Calu3 (cell line): Measurements from ENCODE around the gene MXRA7. TPM values are rescaled to one million over a fixed set of nuclear protein-coding genes. Genes with fewer than 3 reads are reported as not detected.
"Not testable (repeated sequence)": the region's sequence is repeated elsewhere in the genome, so short reads cannot be mapped to it uniquely, and the experiment has no call there.

Experiments used
- BruUV-seq: library from RNA; stranded (reverse); fragments of 400-500 nt; replicated peaks from 2 replicates; lab custom pipeline; 2021; lab: Mats Ljungman, UMichigan
- CTCF ChIA-PET: fragments of 300-600 bp; sonication (Branson Sonifier 250); formaldehyde crosslinking; loops from one replicate; lab custom pipeline; 2022; ENCODE audit warnings: antibody characterized with exemption; lab: Charles Lee
- DNase-seq: peaks from one replicate; pipeline ENCODE4 v3.0.0; 2022
- H3K27ac Mint-ChIP-seq: one replicate; pipeline ENCODE4 v1.8.0; 2022; ENCODE audit warnings: mixed read lengths; ENCODE audit not compliant: unreplicated experiment
- H3K27me3 Mint-ChIP-seq: one replicate; pipeline ENCODE4 v1.8.0; 2022; ENCODE audit warnings: mixed read lengths; ENCODE audit not compliant: unreplicated experiment
- H3K36me3 Mint-ChIP-seq: one replicate; pipeline ENCODE4 v1.8.0; 2022; ENCODE audit warnings: mild to moderate bottlenecking, moderate library complexity, mixed read lengths; ENCODE audit not compliant: insufficient read depth, unreplicated experiment
- H3K4me1 Mint-ChIP-seq: one replicate; pipeline ENCODE4 v1.8.0; 2022; ENCODE audit warnings: mild to moderate bottlenecking, low read depth, mixed read lengths; ENCODE audit not compliant: unreplicated experiment
- H3K4me3 Mint-ChIP-seq: one replicate; pipeline ENCODE4 v1.8.0; 2022; ENCODE audit warnings: mild to moderate bottlenecking, low read depth, moderate library complexity, mixed read lengths; ENCODE audit not compliant: unreplicated experiment
- H3K9me3 Mint-ChIP-seq: one replicate; pipeline ENCODE4 v1.8.0; 2022; ENCODE audit warnings: low read depth, mixed read lengths; ENCODE audit not compliant: unreplicated experiment
- CTCF ChIP-seq: fragments of 200-600 bp; IDR thresholded peaks from one replicate; pipeline ENCODE4 v1.8.0; 2022; ENCODE audit warnings: antibody characterized with exemption; ENCODE audit not compliant: unreplicated experiment
- intact Hi-C: fragments of 100-400 bp; cut with micrococcal nuclease; formaldehyde crosslinking; loops from one replicate; pipeline ENCODE4 v1.10.0; 2022; ENCODE audit not compliant: unreplicated experiment
- total RNA-seq: library from RNA; stranded (reverse); gene quantifications from 2 replicates; pipeline ENCODE4 v1.2.3, GENCODE V29; 2022

MXRA7 gene
- total RNA-seq, 1 experiment from 2014 or later, result 9.9 TPM

DNA sequence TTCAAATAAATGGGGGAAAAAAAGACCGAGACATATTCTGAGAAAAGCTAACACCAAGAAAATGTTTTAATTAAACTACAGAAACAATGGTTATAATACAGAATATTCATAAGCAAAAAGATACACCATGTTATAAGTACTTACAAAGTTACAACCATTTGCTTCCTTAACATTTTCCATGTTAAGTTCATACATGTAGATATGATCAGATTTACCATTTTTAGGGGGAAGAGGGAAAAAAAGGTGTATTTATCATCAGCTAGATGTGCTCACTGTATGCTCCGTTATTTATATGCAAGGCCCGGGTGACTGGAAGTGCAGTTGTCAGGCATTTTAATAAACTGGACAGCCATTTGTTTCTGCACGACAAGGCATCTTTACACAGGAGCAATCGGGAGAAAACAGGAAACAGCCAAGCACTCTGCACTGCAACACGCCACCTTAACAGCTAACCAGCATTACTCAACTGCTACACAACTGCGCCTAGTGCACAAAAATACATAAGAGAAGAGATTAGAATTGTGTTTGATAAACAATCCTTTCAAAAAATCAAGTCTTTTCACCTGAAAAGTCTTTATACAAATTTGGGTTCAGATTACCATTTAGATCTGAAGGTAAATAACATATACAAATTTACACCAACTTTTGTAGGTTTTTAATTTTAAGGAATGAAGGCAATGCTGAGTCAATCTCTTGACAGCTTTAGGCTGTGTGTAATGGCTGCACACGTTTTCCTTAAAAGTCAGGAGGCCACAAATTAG, 23.5 kb upstream of the MXRA7 start:
- BruUV-seq, result no TSS peak
- TF ChIP-seq CTCF, result no peak
- Mint-ChIP-seq H3K36me3 (peaks cover 93% of the 10 kb centered on the region), H3K27ac (peak overlapping the region; percentile 97), H3K4me1 (peaks cover 24% of the 10 kb centered on the region), H3K9me3 (no peaks in the 10 kb centered on the region), H3K4me3 (peak overlapping the region; percentile 93), H3K27me3 (no peaks in the 10 kb centered on the region)
- intact Hi-C loops, result no loop called here
- CTCF ChIA-PET, result no interaction called here
- DNase-seq, result no peak

DNA sequence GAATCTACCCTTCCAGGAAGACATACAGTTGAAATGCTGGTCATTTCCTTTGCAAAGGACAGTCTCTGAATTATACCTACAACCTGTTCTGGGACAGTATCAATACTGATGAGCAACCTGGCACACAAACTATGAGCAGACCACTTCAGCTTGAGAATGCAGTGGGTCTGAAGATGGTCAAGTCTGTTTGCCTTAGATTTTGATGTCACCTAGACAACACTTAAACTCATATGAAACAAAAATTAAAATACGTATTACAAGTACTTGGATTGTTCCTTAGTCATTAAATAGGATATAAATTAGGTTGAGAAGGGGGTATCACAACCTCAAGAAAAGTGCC, 22.8 kb upstream of the MXRA7 start:
- CTCF ChIA-PET, result no interaction called here
- Mint-ChIP-seq H3K27ac (peak overlapping the region; percentile 97), H3K4me3 (peak overlapping the region; percentile 93), H3K36me3 (peaks cover 96% of the 10 kb centered on the region), H3K4me1 (peaks cover 24% of the 10 kb centered on the region), H3K27me3 (no peaks in the 10 kb centered on the region), H3K9me3 (no peaks in the 10 kb centered on the region)
- no peak for TF ChIP-seq CTCF
- no TSS peak for BruUV-seq
- intact Hi-C loops, result no loop called here
- DNase-seq, result no peak

DNA sequence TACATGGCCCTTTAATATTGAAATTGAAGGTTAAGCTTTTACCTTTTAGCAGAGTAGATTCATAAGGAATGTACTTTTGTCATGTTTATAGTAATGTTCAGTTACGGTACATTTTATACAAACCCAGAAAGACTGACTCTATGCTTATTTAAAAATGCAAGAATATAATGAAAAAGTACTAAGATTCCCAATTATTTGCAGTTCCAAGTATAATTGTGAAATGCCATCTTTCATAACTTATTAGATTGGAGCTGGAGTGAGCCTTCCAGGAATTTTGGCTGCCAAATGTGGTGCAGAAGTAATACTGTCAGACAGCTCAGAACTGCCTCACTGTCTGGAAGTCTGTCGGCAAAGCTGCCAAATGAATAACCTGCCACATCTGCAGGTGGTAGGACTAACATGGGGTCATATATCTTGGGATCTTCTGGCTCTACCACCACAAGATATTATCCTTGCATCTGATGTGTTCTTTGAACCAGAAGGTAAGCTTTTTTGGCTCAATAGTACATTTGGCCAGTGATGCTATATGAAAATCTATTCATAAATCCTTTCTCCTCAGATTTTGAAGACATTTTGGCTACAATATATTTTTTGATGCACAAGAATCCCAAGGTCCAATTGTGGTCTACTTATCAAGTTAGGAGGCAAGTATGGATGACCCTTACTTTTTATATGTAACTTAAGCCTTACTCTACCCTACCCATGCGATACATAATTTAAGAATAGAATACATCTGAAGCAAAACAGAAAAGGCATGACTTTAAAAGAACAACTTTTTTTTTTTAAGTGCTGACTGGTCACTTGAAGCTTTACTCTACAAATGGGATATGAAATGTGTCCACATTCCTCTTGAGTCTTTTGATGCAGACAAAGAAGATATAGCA, 22.2 kb upstream of the MXRA7 start:
- no peaks in the 10 kb centered on the region for H3K9me3 Mint-ChIP-seq
- H3K27me3 Mint-ChIP-seq, result no peaks in the 10 kb centered on the region
- no TSS peak for BruUV-seq
- peak overlapping the region; percentile 97 for H3K27ac Mint-ChIP-seq
- CTCF ChIA-PET, result no interaction called here
- TF ChIP-seq CTCF, result no peak
- intact Hi-C loops, result no loop called here
- peak overlapping the region; percentile 93 for H3K4me3 Mint-ChIP-seq
- no peak for DNase-seq
- H3K36me3 Mint-ChIP-seq, result peaks cover 91% of the 10 kb centered on the region
- peaks cover 24% of the 10 kb centered on the region for H3K4me1 Mint-ChIP-seq

GRCh38 chr17:76731800-76732733, 21.3 kb upstream of the MXRA7 start:
- DNase-seq, H3K27me3 Mint-ChIP-seq, CTCF ChIA-PET, BruUV-seq, intact Hi-C loops, H3K9me3 Mint-ChIP-seq, H3K27ac Mint-ChIP-seq: not testable (repeated sequence)
- H3K36me3 Mint-ChIP-seq, result peaks cover 91% of the 10 kb centered on the region
- peak overlapping the region; percentile 93 for H3K4me3 Mint-ChIP-seq
- H3K4me1 Mint-ChIP-seq, result peaks cover 31% of the 10 kb centered on the region
